Left ventricle myocardium inferior (tissue), 1 donor: Measurements from ENCODE around the gene NLRC5. TPM values are rescaled to one million over a fixed set of nuclear protein-coding genes. Genes with fewer than 3 reads are reported as not detected.

Source experiments
- DNase-seq: peaks from one replicate; pipeline ENCODE4 v3.0.0-alpha.2; 2020
- H3K27ac ChIP-seq: fragments of 200-600 bp; replicated peaks from 2 replicates; pipeline ENCODE4 v1.8.0; 2021
- H3K27me3 ChIP-seq: fragments of 200-600 bp; 2 replicates; pipeline ENCODE4 v1.8.0; 2021; ENCODE audit warnings: low read depth
- H3K36me3 ChIP-seq: fragments of 200-600 bp; 2 replicates; pipeline ENCODE4 v1.8.0; 2021
- H3K4me1 ChIP-seq: fragments of 200-600 bp; 2 replicates; pipeline ENCODE4 v1.8.0; 2021
- H3K4me3 ChIP-seq: fragments of 200-600 bp; 2 replicates; pipeline ENCODE4 v1.8.0; 2021; ENCODE audit warnings: mild to moderate bottlenecking, moderate library complexity
- H3K9me3 ChIP-seq: fragments of 200-600 bp; replicated peaks from 2 replicates; pipeline ENCODE4 v1.8.0; 2021
- intact Hi-C: fragments of 100-400 bp; cut with micrococcal nuclease; formaldehyde crosslinking; loops from one replicate; pipeline ENCODE4 v1.11.0; 2022
- total RNA-seq: library from RNA; stranded (reverse); fragmentation: NEBNext Ultra II Directional; extraction: Animal tissue kit (Norgen Biotek cat#: 25700); gene quantifications from one replicate; pipeline ENCODE4 v1.2.1, GENCODE V29; 2021
- TF ChIP-seq, protein P1 (sequence below): fragments of 200-600 bp; IDR thresholded peaks from 2 replicates; pipeline ENCODE4 v1.8.0; 2021; ENCODE audit warnings: antibody characterized with exemption, mild to moderate bottlenecking, borderline replicate concordance
- donor health status: DM: no; HTN: yes; CAD: no; lungs with severe emphysema.

Gene NLRC5
- total RNA-seq, 1 donor from 2014 or later, result 6.6 TPM

DNA sequence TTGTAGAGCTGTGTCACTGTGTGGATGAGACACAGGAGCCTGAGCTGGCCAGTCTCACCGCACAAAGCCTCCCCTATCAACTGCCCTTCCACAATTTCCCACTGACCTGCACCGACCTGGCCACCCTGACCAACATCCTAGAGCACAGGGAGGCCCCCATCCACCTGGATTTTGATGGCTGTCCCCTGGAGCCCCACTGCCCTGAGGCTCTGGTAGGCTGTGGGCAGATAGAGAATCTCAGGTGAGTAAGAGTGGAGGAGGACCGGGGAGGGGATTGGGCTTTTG lies 37.4 kb downstream of the NLRC5 start:
- H3K4me1 ChIP-seq, result no peaks in the 10 kb centered on the region
- no peak for DNase-seq
- intact Hi-C loops, result no loop called here
- H3K36me3 ChIP-seq, result peaks cover 11% of the 10 kb centered on the region
- TF ChIP-seq, protein P1, sequence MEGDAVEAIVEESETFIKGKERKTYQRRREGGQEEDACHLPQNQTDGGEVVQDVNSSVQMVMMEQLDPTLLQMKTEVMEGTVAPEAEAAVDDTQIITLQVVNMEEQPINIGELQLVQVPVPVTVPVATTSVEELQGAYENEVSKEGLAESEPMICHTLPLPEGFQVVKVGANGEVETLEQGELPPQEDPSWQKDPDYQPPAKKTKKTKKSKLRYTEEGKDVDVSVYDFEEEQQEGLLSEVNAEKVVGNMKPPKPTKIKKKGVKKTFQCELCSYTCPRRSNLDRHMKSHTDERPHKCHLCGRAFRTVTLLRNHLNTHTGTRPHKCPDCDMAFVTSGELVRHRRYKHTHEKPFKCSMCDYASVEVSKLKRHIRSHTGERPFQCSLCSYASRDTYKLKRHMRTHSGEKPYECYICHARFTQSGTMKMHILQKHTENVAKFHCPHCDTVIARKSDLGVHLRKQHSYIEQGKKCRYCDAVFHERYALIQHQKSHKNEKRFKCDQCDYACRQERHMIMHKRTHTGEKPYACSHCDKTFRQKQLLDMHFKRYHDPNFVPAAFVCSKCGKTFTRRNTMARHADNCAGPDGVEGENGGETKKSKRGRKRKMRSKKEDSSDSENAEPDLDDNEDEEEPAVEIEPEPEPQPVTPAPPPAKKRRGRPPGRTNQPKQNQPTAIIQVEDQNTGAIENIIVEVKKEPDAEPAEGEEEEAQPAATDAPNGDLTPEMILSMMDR, result no peak
- H3K27ac ChIP-seq, result no peak overlapping the region
- no peak overlapping the region for H3K4me3 ChIP-seq
- H3K27me3 ChIP-seq, result no peaks in the 10 kb centered on the region
- no peaks in the 10 kb centered on the region for H3K9me3 ChIP-seq

DNA sequence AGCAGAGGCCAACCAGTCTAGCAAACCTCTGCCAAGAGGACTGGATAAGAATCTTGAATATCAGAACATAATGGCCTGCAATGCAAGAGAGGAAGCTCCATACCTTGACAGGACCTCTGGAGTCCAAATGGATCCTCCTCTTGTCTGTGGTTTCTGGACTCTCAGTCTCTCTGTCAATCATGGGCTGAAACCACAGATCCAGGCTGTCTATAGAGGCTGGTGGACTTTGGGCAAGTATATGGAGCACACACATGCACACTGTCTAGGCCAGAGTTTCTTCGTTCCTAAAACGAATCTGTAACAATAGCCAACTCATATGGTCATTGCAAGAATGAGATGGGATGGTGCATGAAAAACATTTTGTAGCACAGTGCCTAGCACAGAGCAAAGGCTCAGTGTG lies 37.7 kb downstream of the NLRC5 start:
- no peak overlapping the region for H3K4me3 ChIP-seq
- no peaks in the 10 kb centered on the region for H3K4me1 ChIP-seq
- DNase-seq, result no peak
- H3K27me3 ChIP-seq, result no peaks in the 10 kb centered on the region
- no peak overlapping the region for H3K27ac ChIP-seq
- intact Hi-C loops, result no loop called here
- TF ChIP-seq, protein P1, result no peak
- H3K9me3 ChIP-seq, result no peaks in the 10 kb centered on the region
- H3K36me3 ChIP-seq, result peaks cover 8% of the 10 kb centered on the region

DNA sequence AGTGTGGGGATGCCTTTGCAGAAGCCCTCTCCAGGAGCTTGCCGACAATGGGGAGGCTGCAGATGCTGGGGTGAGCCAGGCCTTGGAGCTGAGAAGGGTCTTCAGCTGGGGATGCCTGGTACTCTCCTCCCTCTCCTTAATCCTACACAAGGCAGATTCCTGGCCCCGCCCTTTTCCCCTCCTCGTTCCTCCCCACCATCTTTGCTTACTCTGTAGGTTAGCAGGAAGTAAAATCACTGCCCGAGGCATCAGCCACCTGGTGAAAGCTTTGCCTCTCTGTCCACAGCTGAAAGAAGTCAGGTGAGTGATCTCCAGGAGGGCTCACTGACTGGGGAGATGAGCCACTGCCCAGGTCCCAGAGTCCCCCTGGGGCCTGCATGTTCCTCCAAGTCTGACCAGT lies 38.7 kb downstream of the NLRC5 start:
- H3K4me3 ChIP-seq, result no peak overlapping the region
- no peaks in the 10 kb centered on the region for H3K4me1 ChIP-seq
- intact Hi-C loops, result no loop called here
- no peak for DNase-seq
- TF ChIP-seq, protein P1, result no peak
- peaks cover 3% of the 10 kb centered on the region for H3K36me3 ChIP-seq
- H3K27me3 ChIP-seq, result no peaks in the 10 kb centered on the region
- no peaks in the 10 kb centered on the region for H3K9me3 ChIP-seq
- H3K27ac ChIP-seq, result no peak overlapping the region

DNA sequence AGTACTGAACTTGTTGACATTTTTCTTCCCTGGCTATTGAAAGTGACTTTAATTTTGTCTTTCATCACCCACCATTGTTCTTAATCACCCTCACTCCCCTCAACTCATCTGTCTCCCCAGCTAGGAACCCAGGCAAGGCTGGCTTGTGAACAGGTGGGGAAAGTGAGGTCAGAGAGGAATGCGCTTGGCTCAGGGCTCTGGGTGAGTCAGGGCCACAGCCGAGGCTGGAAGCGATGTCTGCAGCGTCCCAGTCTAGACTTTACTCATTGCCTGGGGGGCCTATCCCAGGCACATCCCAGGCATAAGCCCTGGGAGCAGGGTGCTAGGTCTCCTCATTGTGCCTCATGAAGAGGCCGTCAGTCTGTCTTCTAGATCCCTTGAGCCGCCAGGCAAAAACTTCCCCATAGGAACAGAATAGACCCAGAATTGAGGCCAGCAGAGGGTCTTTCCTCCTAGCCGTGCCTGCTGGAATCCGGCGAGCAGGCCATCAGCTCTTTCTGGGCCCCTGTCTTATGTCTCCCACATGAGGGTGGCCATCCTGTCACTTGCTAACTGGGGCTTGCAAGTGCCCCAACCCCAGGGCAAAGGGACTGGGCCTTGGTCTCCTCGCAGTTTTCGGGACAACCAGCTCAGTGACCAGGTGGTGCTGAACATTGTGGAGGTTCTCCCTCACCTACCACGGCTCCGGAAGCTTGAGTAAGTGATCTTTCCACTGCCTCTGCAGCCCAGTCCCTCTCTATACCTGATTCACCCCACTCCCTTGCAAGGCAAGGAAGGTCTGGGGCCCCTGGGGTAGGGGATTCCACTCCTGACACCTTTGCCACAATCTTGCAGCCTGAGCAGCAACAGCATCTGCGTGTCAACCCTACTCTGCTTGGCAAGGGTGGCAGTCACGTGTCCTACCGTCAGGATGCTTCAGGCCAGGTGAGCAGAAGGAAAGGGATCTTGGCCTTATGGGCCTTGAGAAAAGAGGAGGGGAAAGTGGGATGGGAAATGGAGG lies 40.1 kb downstream of the NLRC5 start:
- DNase-seq, result no peak
- Histone ChIP-seq H3K9me3 (no peaks in the 10 kb centered on the region), H3K4me3 (no peak overlapping the region), H3K4me1 (no peaks in the 10 kb centered on the region), H3K27ac (no peak overlapping the region), H3K27me3 (no peaks in the 10 kb centered on the region), H3K36me3 (peaks cover 4% of the 10 kb centered on the region)
- TF ChIP-seq, protein P1, result no peak
- intact Hi-C loops, result no loop called here

DNA sequence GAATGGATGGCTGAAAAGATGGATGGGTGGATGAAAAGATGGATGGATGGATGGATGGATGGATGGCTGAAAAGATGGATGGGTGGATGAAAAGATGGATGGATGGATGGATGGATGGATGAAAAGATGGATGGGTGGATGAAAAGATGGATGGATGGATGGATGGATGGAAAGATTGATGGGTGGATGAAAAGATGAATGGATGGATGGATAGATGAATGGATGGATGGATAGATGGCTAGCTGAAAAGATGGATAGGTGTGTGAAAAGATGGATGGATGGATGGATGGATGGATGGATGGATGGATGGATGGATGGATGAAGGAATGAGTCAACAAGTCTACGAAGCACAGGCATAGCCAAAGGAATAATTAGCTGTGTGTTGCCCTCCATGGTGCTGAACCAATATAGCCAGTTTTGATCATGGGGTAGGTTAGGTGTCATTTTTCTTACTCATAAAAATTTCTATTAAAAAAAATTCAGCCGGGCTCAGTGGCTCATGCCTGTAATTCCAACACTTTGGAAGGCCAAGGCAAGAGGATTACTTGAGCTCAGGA lies 41.1 kb downstream of the NLRC5 start:
- DNase-seq, result no peak
- Histone ChIP-seq H3K9me3 (no peaks in the 10 kb centered on the region), H3K4me3 (no peak overlapping the region), H3K27me3 (no peaks in the 10 kb centered on the region), H3K4me1 (no peaks in the 10 kb centered on the region), H3K27ac (no peak overlapping the region), H3K36me3 (peaks cover 8% of the 10 kb centered on the region)
- TF ChIP-seq, protein P1, result no peak
- intact Hi-C loops, result no loop called here
